Trophoblast cell (in vitro differentiated cells and primary cell): ENCODE measurements around the gene BAIAP2L1.
A peak's percentile ranks its signal among the peaks of the same experiment; 100 is the strongest.

Experiments used
- DNase-seq, 2 donors: peaks; one replicate each; pipeline ENCODE4 v3.0.0-alpha.2; 2016
- H2AFZ ChIP-seq: 2 replicates; pipeline ENCODE4 v1.6.1; 2013; ENCODE audit warnings: low read length, moderate library complexity, mild to moderate bottlenecking; ENCODE audit not compliant: insufficient read depth, poor library complexity
- H2AK5ac ChIP-seq: 2 replicates; pipeline ENCODE4 v1.6.1; 2013; ENCODE audit warnings: mild to moderate bottlenecking, low read length
- H2BK120ac ChIP-seq: 2 replicates; pipeline ENCODE4 v1.6.1; 2013; ENCODE audit warnings: low read length, mild to moderate bottlenecking, moderate library complexity; ENCODE audit not compliant: insufficient read depth, poor library complexity
- H2BK12ac ChIP-seq: 2 replicates; pipeline ENCODE4 v1.6.1; 2013; ENCODE audit warnings: mild to moderate bottlenecking, low read length, moderate library complexity
- H2BK5ac ChIP-seq: 2 replicates; pipeline ENCODE4 v1.6.1; 2013; ENCODE audit warnings: low read length, low read depth, moderate library complexity, mild to moderate bottlenecking; ENCODE audit not compliant: poor library complexity
- H3K14ac ChIP-seq: 2 replicates; pipeline ENCODE4 v1.6.1; 2013; ENCODE audit warnings: mild to moderate bottlenecking, low read length
- H3K18ac ChIP-seq: 2 replicates; pipeline ENCODE4 v1.6.1; 2013; ENCODE audit warnings: mild to moderate bottlenecking, low read length
- H3K23ac ChIP-seq: 2 replicates; pipeline ENCODE4 v1.6.1; 2013; ENCODE audit warnings: low read length
- H3K27ac ChIP-seq: 2 replicates; pipeline ENCODE4 v1.5.1; 2013; ENCODE audit warnings: low read depth, mild to moderate bottlenecking, inconsistent platforms, low read length, moderate library complexity
- H3K27me3 ChIP-seq: 2 replicates; pipeline ENCODE4 v1.6.1; 2013; ENCODE audit warnings: inconsistent platforms, mild to moderate bottlenecking, low read length, moderate library complexity; ENCODE audit not compliant: insufficient read depth
- H3K36me3 ChIP-seq, 2 experiments: 1 replicate in 1 of 2; 2 replicates in 1 of 2; pipeline ENCODE4 v1.6.1; 2013; ENCODE audit warnings: low read length in 2 of 2, mild to moderate bottlenecking in 2 of 2, moderate library complexity in 1 of 2; ENCODE audit not compliant: insufficient read depth in 2 of 2, control insufficient read depth in 1 of 2
- H3K4ac ChIP-seq: 2 replicates; pipeline ENCODE4 v1.6.1; 2013; ENCODE audit warnings: low read depth, mild to moderate bottlenecking, low read length, moderate library complexity
- H3K4me1 ChIP-seq, 2 experiments: 1 replicate in 1 of 2; 2 replicates in 1 of 2; pipeline ENCODE4 v1.6.1; 2013; ENCODE audit warnings: low read length in 2 of 2, mild to moderate bottlenecking in 2 of 2, moderate library complexity in 1 of 2; ENCODE audit not compliant: insufficient read depth in 2 of 2, control insufficient read depth in 1 of 2
- H3K4me2 ChIP-seq: 2 replicates; pipeline ENCODE4 v1.6.1; 2013; ENCODE audit warnings: inconsistent platforms, mild to moderate bottlenecking, low read length, moderate library complexity
- H3K4me3 ChIP-seq: 2 replicates; pipeline ENCODE4 v1.5.1; 2013; ENCODE audit warnings: mild to moderate bottlenecking, low read depth, low read length, inconsistent platforms
- H3K79me1 ChIP-seq: one replicate; pipeline ENCODE4 v1.6.1; 2013; ENCODE audit warnings: low read length
- H3K79me2 ChIP-seq: 2 replicates; pipeline ENCODE4 v1.6.1; 2013; ENCODE audit warnings: low read length, mild to moderate bottlenecking; ENCODE audit not compliant: control insufficient read depth, insufficient read depth, poor library complexity
- H3K9ac ChIP-seq: 2 replicates; pipeline ENCODE4 v1.6.1; 2013; ENCODE audit warnings: mild to moderate bottlenecking, low read length
- H3K9me3 ChIP-seq: 2 replicates; pipeline ENCODE4 v1.6.1; 2013; ENCODE audit warnings: low read depth, mild to moderate bottlenecking, control low read depth, inconsistent platforms, low read length; ENCODE audit not compliant: insufficient read depth
- H4K12ac ChIP-seq: 2 replicates; pipeline ENCODE4 v1.6.1; 2013; ENCODE audit warnings: low read depth, mild to moderate bottlenecking, low read length, moderate library complexity
- H4K8ac ChIP-seq: 2 replicates; pipeline ENCODE4 v1.6.1; 2013; ENCODE audit warnings: low read depth, mild to moderate bottlenecking, low read length, moderate library complexity
- H4K91ac ChIP-seq: one replicate; pipeline ENCODE4 v1.6.1; 2013; ENCODE audit warnings: low read depth, mild to moderate bottlenecking, low read length, moderate library complexity
- WGBS: extraction: QIAGEN DNeasy Blood & Tissue Kit; methylation state at CpG from one replicate; pipeline ENCODE4 v1.1.7; 2013; ENCODE audit warnings: missing lambda C conversion rate; ENCODE audit not compliant: insufficient read length, insufficient coverage; ENCODE audit errors: extremely low coverage; 5-methylcytosine and 5-hydroxymethylcytosine counted together

The BAIAP2L1 gene

GRCh38 chr7:98434087-98434486 lies 33.2 kb upstream of the BAIAP2L1 start:
- no peaks in the 10 kb centered on the region for H3K27me3 ChIP-seq
- no peak overlapping the region for H2AK5ac ChIP-seq
- no peaks in the 10 kb centered on the region for H3K79me2 ChIP-seq
- no peak overlapping the region for H4K8ac ChIP-seq
- no peak overlapping the region for H2BK120ac ChIP-seq
- no peak for DNase-seq
- no peak overlapping the region for H3K4me2 ChIP-seq
- H2BK12ac ChIP-seq: no peak overlapping the region
- no peak overlapping the region for H3K14ac ChIP-seq
- no peak overlapping the region for H3K4ac ChIP-seq
- H3K9me3 ChIP-seq: no peaks in the 10 kb centered on the region
- no peak overlapping the region for H2BK5ac ChIP-seq
- no peaks in the 10 kb centered on the region for H3K4me1 ChIP-seq
- no peak overlapping the region for H2AFZ ChIP-seq
- no peak overlapping the region for H3K27ac ChIP-seq
- no peaks in the 10 kb centered on the region for H3K79me1 ChIP-seq
- no peak overlapping the region for H3K18ac ChIP-seq
- H3K36me3 ChIP-seq: no peaks in the 10 kb centered on the region
- H3K9ac ChIP-seq: no peak overlapping the region
- no peak overlapping the region for H4K91ac ChIP-seq
- H4K12ac ChIP-seq: no peak overlapping the region
- H3K23ac ChIP-seq: no peak overlapping the region
- no CpG with 5 or more reads among the region's 10 CpGs for WGBS
- H3K4me3 ChIP-seq: no peak overlapping the region

DNA sequence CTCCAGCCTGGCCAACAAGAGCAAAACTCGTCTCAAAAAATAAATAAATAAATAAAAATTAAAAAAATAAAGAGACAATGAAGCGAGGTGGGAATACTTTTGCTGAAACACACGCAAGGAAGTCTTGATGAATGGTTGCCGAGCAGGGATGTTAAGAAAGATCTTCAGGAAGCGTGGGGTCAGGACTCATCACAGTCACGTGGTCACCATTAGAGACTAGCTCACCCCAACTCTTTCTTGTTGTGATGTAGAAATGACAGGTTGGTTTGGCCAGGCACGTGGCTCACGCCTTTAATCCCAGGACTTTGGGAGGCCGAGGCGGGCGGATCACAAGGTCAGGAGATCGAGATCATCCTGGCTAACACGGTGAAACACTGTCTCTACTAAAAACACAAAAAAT lies 28.9 kb upstream of the BAIAP2L1 start:
- H3K79me1 ChIP-seq: no peaks in the 10 kb centered on the region
- no peaks in the 10 kb centered on the region for H3K79me2 ChIP-seq
- no peak overlapping the region for H2AFZ ChIP-seq
- no peak overlapping the region for H3K4me2 ChIP-seq
- H3K9me3 ChIP-seq: no peaks in the 10 kb centered on the region
- H3K14ac ChIP-seq: no peak overlapping the region
- no CpG with 5 or more reads among the region's 13 CpGs for WGBS
- H3K27ac ChIP-seq: no peak overlapping the region
- H3K36me3 ChIP-seq: no peaks in the 10 kb centered on the region
- H4K12ac ChIP-seq: no peak overlapping the region
- no peak overlapping the region for H2AK5ac ChIP-seq
- H3K9ac ChIP-seq: no peak overlapping the region
- no peak overlapping the region for H2BK12ac ChIP-seq
- DNase-seq: no peak
- no peak overlapping the region for H4K8ac ChIP-seq
- H2BK5ac ChIP-seq: no peak overlapping the region
- no peak overlapping the region for H2BK120ac ChIP-seq
- H4K91ac ChIP-seq: no peak overlapping the region
- no peaks in the 10 kb centered on the region for H3K27me3 ChIP-seq
- H3K4me1 ChIP-seq: no peaks in the 10 kb centered on the region
- H3K4me3 ChIP-seq: no peak overlapping the region
- no peak overlapping the region for H3K23ac ChIP-seq
- no peak overlapping the region for H3K18ac ChIP-seq
- no peak overlapping the region for H3K4ac ChIP-seq

GRCh38 chr7:98423043-98423442 lies 22.2 kb upstream of the BAIAP2L1 start:
- Histone ChIP-seq H3K18ac (no peak overlapping the region), H3K9ac (no peak overlapping the region), H3K9me3 (peaks cover 1% of the 10 kb centered on the region), H2AK5ac (no peak overlapping the region), H3K4me3 (no peak overlapping the region), H4K91ac (no peak overlapping the region), H4K8ac (no peak overlapping the region), H3K36me3 (no peaks in the 10 kb centered on the region), H3K79me2 (no peaks in the 10 kb centered on the region), H3K14ac (no peak overlapping the region), H2BK12ac (no peak overlapping the region), H3K4ac (no peak overlapping the region), H2AFZ (no peak overlapping the region), H3K4me2 (no peak overlapping the region), H3K27me3 (no peaks in the 10 kb centered on the region), H4K12ac (no peak overlapping the region), H3K79me1 (no peaks in the 10 kb centered on the region), H2BK120ac (no peak overlapping the region), H3K4me1 (peaks cover 11% of the 10 kb centered on the region in 2 experiments), H2BK5ac (no peak overlapping the region), H3K23ac (no peak overlapping the region), H3K27ac (no peak overlapping the region)
- no peak for DNase-seq
- no CpG with 5 or more reads among the region's 2 CpGs for WGBS

DNA sequence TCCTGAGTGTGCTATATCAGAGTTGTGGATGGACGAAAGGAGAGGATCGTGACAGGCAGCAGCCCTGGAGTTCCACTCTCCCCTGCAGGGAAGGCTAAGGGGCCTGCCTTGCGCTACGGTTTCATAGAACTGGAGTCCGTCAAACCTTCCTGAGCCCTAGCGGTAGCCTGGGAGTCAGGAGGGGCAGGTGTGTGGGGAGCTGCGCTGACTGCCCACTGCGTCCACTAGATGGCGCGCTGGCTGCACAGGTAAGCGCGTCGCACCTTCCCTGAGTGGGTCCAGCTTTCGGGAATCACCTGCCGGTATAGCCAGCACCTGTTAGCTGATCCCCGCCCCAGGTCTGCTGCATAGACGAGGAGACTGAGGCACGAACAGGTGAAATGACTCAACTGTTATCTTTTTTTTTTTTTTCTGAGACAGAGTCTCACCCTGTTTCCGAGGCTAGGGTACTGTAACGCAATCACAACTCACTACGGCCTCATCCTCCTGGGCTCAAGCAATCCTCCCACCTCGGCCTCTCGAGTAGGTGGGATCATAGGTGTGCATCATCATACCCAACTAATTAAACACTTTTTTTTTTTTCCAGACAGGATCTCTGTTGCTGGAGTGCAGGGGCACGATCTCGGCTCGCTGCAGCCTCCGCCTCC lies 20.2 kb upstream of the BAIAP2L1 start:
- H2BK120ac ChIP-seq: no peak overlapping the region
- H3K4me2 ChIP-seq: no peak overlapping the region
- no peaks in the 10 kb centered on the region for H3K79me2 ChIP-seq
- no peak overlapping the region for H3K9ac ChIP-seq
- DNase-seq: peak; percentile 84 to 96
- no peak overlapping the region for H3K18ac ChIP-seq
- H3K27me3 ChIP-seq: no peaks in the 10 kb centered on the region
- H3K4me3 ChIP-seq: no peak overlapping the region
- no peak overlapping the region for H4K91ac ChIP-seq
- H3K27ac ChIP-seq: no peak overlapping the region
- H2BK5ac ChIP-seq: no peak overlapping the region
- H3K9me3 ChIP-seq: peaks cover 1% of the 10 kb centered on the region
- H4K12ac ChIP-seq: no peak overlapping the region
- no CpG with 5 or more reads among the region's 27 CpGs for WGBS
- H3K23ac ChIP-seq: no peak overlapping the region
- H2AFZ ChIP-seq: no peak overlapping the region
- H3K14ac ChIP-seq: no peak overlapping the region
- no peak overlapping the region for H4K8ac ChIP-seq
- no peaks in the 10 kb centered on the region for H3K36me3 ChIP-seq
- peaks cover 13 to 17% of the 10 kb centered on the region in 2 experiments for H3K4me1 ChIP-seq
- H3K79me1 ChIP-seq: no peaks in the 10 kb centered on the region
- no peak overlapping the region for H2AK5ac ChIP-seq
- H2BK12ac ChIP-seq: no peak overlapping the region
- no peak overlapping the region for H3K4ac ChIP-seq
